Right cardiac atrium (tissue), 5 donors: Measurements from ENCODE around the gene ALCAM. TPM values are rescaled to one million over a fixed set of nuclear protein-coding genes. Genes with fewer than 3 reads are reported as not detected.
"Not testable (repeated sequence)": the region's sequence is repeated elsewhere in the genome, so short reads cannot be mapped to it uniquely, and the experiment has no call there.

ENCODE experiments used
- ATAC-seq, 2 donors: fragments of 200-7000 bp; cut with Tn5 transposase; one replicate each; pipeline versions ENCODE4 v1.8.0 to v1.9.1; 2020; ENCODE audit warnings: moderate library complexity in 2 of 2, mild to moderate bottlenecking in 1 of 2
- DNase-seq, 3 donors: peaks; one replicate each; pipeline ENCODE4 v3.0.0-alpha.2; 2020
- H3K27ac ChIP-seq: one replicate; pipeline ENCODE4 v1.5.1; 2013; ENCODE audit warnings: mild to moderate bottlenecking, low read length, control low read depth, moderate library complexity
- H3K27me3 ChIP-seq: one replicate; pipeline ENCODE4 v1.6.1; 2013; ENCODE audit not compliant: control insufficient read depth, insufficient read depth
- H3K4me1 ChIP-seq: one replicate; pipeline ENCODE4 v1.6.1; 2013; ENCODE audit warnings: low read length; ENCODE audit not compliant: control insufficient read depth, insufficient read depth
- H3K4me3 ChIP-seq: one replicate; pipeline ENCODE4 v1.5.1; 2013; ENCODE audit warnings: low read length, control low read depth
- H3K9me3 ChIP-seq: one replicate; pipeline ENCODE4 v1.6.1; 2013; ENCODE audit warnings: low read length; ENCODE audit not compliant: control insufficient read depth
- WGBS: extraction: QIAGEN DNeasy Blood & Tissue Kit; methylation state at CpG from one replicate; pipeline ENCODE4 v1.1.7; 2013; 5-methylcytosine and 5-hydroxymethylcytosine counted together
- intact Hi-C, 4 donors: fragments of 100-400 bp; cut with DNase I; formaldehyde crosslinking; loops; one replicate each; pipeline versions ENCODE4 v1.11.0 to v1.14.0; 2022 to 2023
- polyA plus RNA-seq: library from polyadenylated mRNA; stranded (reverse); fragments of 200-250 nt; gene quantifications from one replicate; pipeline ENCODE4 v1.2.3, GENCODE V29; 2013
- total RNA-seq, 4 donors: library from RNA; stranded (reverse); fragmentation: NEBNext Ultra II Directional; extraction: Animal tissue kit (Norgen Biotek cat#: 25700); gene quantifications; one replicate each; pipeline ENCODE4 v1.2.1, GENCODE V29; 2021
- donor health status: healthy with polysubstance abuse.
- donor health status: DM: no; HTN: yes; CAD: no.
- donor health status: DM: no; HTN: no; CAD: no.
- donor health status: DM: no; HTN: yes; CAD: no; lungs with severe emphysema.
- donor health status: DM: yes; HTN: yes; CAD: no.

The ALCAM gene
- total and polyA plus RNA-seq, 5 donors: 5.3 to 50.9 (median 14.4) TPM

DNA sequence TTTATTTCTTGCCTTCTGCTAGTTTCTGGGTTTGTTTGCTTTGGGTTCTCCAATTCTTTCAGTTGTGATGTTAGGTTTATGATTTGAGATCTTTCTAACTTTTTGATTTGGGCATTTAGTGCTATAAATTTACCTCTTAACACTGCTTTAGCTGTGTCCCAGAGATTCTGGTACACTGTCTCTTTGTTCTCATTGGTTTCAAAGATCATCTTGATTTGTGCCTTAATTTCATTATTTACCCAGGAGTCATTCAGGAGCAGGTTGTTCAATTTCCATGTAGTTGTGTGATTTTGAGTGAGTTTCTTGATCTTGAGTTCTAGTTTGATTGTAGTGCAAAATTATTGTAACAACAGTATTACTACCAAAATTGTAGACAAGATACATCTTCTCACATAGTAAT, 25.9 kb downstream of the ALCAM start:
- DNase-seq, ATAC-seq, intact Hi-C loops: not testable (repeated sequence)

DNA sequence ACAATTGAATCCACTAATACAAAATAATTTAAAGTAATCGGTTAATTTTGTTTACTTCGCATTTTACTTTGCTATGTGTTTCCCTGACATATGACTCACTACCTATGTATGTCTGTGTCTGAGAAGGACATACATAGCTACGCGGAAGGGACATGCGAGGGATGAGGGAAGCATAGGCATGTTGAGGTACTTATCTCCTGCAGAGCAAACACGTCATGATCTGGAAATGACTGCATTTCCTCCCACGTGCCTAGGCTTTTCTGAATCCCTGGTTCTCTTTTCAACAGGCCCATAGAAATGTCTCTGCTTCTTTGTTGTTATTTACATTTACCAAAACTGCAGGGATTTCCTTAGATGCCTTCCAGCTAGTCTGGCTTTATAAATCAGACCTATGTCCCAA, 27.5 kb downstream of the ALCAM start:
- 78% methylated on average over 7 of the region's 7 CpGs for WGBS

More for the DNA sequence above, 25.9 kb downstream of the ALCAM start:
- H3K4me3 ChIP-seq, H3K27ac ChIP-seq, H3K9me3 ChIP-seq, H3K4me1 ChIP-seq, H3K27me3 ChIP-seq: not testable (repeated sequence)

DNA sequence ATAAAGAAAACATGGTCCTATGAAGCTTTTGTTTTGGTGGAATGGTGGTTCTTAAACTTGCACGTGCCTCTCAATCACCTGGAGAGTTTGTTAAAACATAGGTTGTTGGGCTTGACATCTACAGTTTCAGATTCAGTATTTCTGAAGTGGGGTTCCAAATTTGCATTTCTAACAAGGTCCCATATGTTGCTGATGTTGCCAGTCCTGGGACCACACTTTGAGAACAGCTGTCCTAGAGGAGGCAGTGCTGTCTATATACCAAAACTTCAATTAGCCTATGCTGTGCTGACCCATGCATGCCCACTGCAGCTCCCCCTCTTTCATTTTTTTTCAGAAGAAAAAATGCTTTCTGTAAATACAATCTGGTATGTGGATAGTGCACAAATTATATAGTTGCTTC, 31.3 kb downstream of the ALCAM start:
- no peak overlapping the region for H3K27ac ChIP-seq
- DNase-seq (no peak), ATAC-seq (no peak)
- intact Hi-C loops: no loop called here
- WGBS: 69% methylated on average over 1 of the region's 1 CpG
- no peaks in the 10 kb centered on the region for H3K27me3 ChIP-seq
- no peak overlapping the region for H3K4me3 ChIP-seq
- no peaks in the 10 kb centered on the region for H3K9me3 ChIP-seq
- H3K4me1 ChIP-seq: no peaks in the 10 kb centered on the region

More for the DNA sequence above, 27.5 kb downstream of the ALCAM start:
- no peak for DNase-seq
- Histone ChIP-seq H3K27ac (no peak overlapping the region), H3K27me3 (no peaks in the 10 kb centered on the region), H3K4me3 (no peak overlapping the region), H3K4me1 (no peaks in the 10 kb centered on the region), H3K9me3 (no peaks in the 10 kb centered on the region)
- ATAC-seq: no peak
- intact Hi-C loops: no loop called here

DNA sequence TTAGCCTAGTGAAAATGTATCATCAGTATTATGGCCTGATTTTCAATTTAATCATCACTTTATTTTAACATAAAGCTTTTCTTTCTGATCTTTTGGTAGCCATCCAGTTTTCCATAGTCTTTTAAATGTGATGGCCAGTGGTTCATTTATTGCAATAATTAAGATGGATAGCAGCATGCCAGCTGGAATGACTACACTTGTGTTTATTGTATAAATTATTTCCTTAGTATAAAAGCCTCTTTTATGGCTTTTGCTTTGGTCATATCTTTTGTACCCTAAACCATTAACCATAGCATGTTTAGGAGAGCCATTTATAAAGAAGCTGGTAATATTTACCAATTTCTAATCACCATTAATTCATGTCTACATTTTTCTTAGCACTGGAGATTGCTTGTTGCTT, 31.7 kb downstream of the ALCAM start:
- Histone ChIP-seq H3K27me3 (no peaks in the 10 kb centered on the region), H3K27ac (no peak overlapping the region), H3K4me1 (no peaks in the 10 kb centered on the region), H3K9me3 (no peaks in the 10 kb centered on the region), H3K4me3 (no peak overlapping the region)
- ATAC-seq: no peak
- no peak for DNase-seq
- intact Hi-C loops: no loop called here

DNA sequence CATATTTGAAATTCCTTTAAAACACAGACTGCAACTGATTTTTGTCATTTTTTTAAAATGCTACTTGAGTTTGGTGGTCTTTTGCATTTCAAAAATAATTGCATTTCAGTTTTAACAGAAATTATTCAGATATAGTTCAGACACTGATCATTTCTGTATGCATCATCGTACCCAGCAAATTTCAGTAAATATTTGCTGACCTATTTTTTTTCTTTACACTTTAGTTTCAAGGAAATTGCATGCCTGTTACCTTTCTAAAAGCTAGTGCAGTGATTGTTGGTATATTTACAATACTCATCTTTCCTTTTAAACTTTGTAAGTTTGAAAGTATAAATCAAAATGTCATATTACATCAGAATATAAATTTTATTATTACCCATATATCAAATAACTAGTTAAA, 32.4 kb downstream of the ALCAM start:
- H3K27me3 ChIP-seq: no peaks in the 10 kb centered on the region
- H3K27ac ChIP-seq: no peak overlapping the region
- intact Hi-C loops: no loop called here
- H3K9me3 ChIP-seq: no peaks in the 10 kb centered on the region
- ATAC-seq: no peak
- DNase-seq: no peak
- 79% methylated on average over 1 of the region's 1 CpG for WGBS
- H3K4me3 ChIP-seq: no peak overlapping the region
- H3K4me1 ChIP-seq: no peaks in the 10 kb centered on the region

DNA sequence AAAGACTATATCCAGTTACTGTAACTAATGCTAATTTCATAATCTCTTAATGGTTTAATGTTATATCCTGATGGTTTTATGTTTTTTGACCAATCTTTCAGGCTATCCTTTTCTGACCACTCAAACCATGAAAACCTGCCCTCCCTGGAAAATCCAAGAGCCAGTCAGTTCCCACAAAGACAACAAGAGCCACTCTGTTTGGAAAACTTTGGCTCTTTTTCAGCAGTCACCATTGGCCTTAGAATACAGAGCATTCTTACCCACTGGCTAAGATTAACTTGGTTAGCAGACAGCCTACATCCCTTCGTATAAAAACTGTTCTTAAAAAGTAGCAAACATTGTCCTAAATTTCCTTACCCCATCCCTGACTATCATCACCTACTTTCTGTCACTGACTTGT, 32.9 kb downstream of the ALCAM start:
- no peak for DNase-seq
- Histone ChIP-seq H3K9me3 (no peaks in the 10 kb centered on the region), H3K27ac (no peak overlapping the region), H3K27me3 (no peaks in the 10 kb centered on the region), H3K4me3 (no peak overlapping the region), H3K4me1 (no peaks in the 10 kb centered on the region)
- intact Hi-C loops: no loop called here
- WGBS: 57% methylated on average over 1 of the region's 1 CpG
- ATAC-seq: no peak

DNA sequence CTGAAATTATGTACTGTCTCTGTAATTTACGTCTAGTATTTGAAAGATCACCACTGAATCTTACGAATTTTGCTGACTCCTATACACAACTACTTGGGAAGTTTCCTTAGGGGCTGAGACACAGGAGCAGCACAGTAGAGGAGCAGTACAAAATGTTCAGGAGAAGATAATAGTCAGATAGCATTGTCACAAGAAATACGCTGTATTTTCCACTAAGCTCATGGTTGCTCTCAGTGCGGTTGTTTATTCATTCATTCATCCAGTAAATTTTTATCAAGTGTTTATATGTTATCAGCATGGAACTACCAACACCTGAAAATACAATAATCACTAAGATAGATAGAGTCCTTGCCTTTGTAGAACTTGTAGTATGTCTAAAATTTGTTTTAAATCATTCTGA, 34.5 kb downstream of the ALCAM start:
- H3K27ac ChIP-seq: no peak overlapping the region
- 80% methylated on average over 4 of the region's 4 CpGs for WGBS
- no peaks in the 10 kb centered on the region for H3K9me3 ChIP-seq
- intact Hi-C loops: no loop called here
- H3K4me3 ChIP-seq: no peak overlapping the region
- ATAC-seq (no peak), DNase-seq (no peak)
- no peaks in the 10 kb centered on the region for H3K27me3 ChIP-seq
- no peaks in the 10 kb centered on the region for H3K4me1 ChIP-seq

DNA sequence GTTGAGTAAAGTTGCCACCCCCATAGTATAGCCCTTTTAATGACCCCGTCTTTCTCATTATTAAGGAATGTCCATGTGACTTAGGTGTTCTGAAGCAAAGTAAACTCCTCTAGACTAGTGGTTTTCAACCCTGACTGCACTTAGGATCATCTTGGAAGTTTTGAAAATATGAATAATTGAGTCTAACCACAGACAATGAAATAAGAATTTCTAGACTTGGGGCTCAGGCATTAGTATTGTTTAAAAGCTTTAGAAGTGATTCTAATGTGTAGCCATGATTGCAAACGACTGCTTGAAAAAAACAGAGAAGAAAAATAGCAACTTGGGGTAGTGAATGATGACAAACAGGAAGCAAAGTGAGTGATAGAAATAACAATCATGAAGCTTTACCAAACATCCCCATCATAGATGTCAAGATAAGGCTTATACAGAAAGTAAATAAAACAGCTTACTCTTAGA, 35.0 kb downstream of the ALCAM start:
- Histone ChIP-seq H3K27ac (no peak overlapping the region), H3K9me3 (no peaks in the 10 kb centered on the region), H3K4me1 (no peaks in the 10 kb centered on the region), H3K27me3 (no peaks in the 10 kb centered on the region), H3K4me3 (no peak overlapping the region)
- no peak for DNase-seq
- WGBS: 80% methylated on average over 2 of the region's 2 CpGs
- ATAC-seq: no peak
- intact Hi-C loops: no loop called here

DNA sequence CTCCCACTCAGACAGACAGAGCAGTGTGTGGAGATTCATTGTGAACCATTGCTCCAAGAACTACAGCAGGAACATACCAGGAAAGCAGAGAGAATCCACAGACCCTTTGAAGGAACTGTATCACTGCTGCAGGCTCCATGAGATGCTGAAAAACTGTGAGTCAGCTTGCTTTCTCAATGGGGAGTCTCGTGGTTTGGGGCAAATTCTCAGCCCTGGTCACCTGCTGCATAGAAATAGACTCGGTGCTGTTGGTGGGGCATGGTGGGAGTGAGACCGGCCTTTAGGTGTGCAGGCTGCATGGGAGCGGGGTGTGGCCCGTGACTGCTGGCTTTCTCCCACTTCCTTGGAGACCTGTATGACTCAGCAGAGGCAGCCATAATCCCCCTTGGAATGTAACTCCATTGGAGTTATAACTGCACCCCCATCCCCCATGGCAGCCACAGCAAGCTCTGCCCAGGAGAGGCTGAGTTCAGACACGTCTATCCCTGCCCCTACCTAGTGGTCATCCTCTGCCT, 35.6 kb downstream of the ALCAM start:
- WGBS: 92% methylated on average over 6 of the region's 6 CpGs
- ATAC-seq: no peak
- intact Hi-C loops: no loop called here

DNA sequence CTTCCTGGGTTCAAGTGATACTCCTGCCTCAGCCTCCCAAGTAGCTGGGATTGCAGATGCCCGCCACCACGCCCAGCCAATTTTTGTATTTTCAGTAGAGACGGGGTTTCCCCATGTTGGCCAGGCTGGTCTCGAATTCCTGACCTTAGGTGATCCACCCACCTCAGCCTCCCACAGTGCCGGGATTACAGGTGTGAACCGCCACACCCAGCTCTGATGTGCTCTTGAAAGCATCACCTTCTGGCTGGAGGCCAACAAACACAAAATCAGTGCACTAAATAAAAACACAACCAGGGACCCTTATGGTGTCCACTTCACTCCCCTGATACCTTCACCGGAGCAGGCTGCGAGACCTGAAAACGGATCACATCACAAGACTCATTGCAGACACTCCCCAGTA, 36.3 kb downstream of the ALCAM start:
- H3K4me1 ChIP-seq, H3K27ac ChIP-seq, H3K27me3 ChIP-seq, intact Hi-C loops, H3K4me3 ChIP-seq, H3K9me3 ChIP-seq, ATAC-seq, DNase-seq: not testable (repeated sequence)
- 89% methylated on average over 9 of the region's 9 CpGs for WGBS

More for the DNA sequence above, 35.6 kb downstream of the ALCAM start:
- no peaks in the 10 kb centered on the region for H3K4me1 ChIP-seq
- no peaks in the 10 kb centered on the region for H3K27me3 ChIP-seq
- no peak for DNase-seq
- H3K9me3 ChIP-seq: no peaks in the 10 kb centered on the region
- H3K4me3 ChIP-seq: no peak overlapping the region
- no peak overlapping the region for H3K27ac ChIP-seq

DNA sequence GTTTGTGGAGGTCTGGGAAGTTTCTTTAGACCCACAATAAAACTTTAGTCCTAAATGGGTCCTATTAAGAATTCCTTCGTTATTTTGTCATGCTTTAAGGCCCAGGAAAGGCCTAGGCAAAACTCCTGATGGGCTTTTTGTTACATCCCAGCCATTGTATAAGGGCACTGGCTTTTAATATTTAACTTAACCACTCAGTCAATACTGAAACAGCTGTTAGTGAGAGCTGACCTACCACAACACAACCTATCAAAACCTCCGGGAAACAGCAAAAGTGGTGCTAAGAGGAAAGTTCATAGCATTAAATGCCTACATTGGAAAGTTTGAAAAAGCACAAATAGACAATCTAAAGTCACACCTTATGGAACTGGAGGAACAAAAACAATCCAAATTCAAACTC, 39.6 kb downstream of the ALCAM start:
- Histone ChIP-seq H3K27me3 (no peaks in the 10 kb centered on the region), H3K4me1 (no peaks in the 10 kb centered on the region), H3K27ac (no peak overlapping the region), H3K4me3 (no peak overlapping the region), H3K9me3 (no peaks in the 10 kb centered on the region)
- WGBS: 82% methylated on average over 2 of the region's 2 CpGs
- intact Hi-C loops: no loop called here
- ATAC-seq (no peak), DNase-seq (no peak)

DNA sequence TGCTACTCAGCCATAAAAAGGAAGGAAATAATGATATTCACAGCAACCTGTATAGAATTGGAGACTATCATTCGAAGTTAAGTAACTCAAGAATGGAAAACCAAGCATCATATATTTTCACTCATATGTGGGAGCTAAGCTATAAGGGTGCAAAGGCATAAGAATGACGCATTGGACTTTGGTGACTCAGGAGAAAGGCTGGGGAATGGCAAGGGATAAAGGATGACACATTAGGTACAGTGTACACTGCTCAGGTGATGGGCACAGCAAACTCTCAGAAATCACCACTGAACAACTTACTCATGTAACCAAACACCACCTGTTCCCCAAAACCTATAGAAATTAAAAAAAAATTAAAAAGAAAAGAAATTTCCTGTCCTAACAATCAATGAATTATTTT, 42.7 kb downstream of the ALCAM start:
- WGBS: 82% methylated on average over 2 of the region's 2 CpGs
- no peak for ATAC-seq
- H3K27ac ChIP-seq: no peak overlapping the region

More for the DNA sequence above, 42.7 kb downstream of the ALCAM start:
- Histone ChIP-seq H3K4me1 (no peaks in the 10 kb centered on the region), H3K27me3 (no peaks in the 10 kb centered on the region), H3K9me3 (no peaks in the 10 kb centered on the region), H3K4me3 (no peak overlapping the region)
- intact Hi-C loops: no loop called here
- no peak for DNase-seq
